Stimulated activated naive CD8-positive, alpha-beta T cell treated with anti-CD3 and anti-CD28 coated beads, Interleukin-15, Interleukin-2, amounts not matched to agents 100 U/mL and 50 U/mL, for 24 hours (primary cell): Measurements from ENCODE around the gene PAXIP1.
"Not testable (repeated sequence)": the region's sequence is repeated elsewhere in the genome, so short reads cannot be mapped to it uniquely, and the experiment has no call there.

ENCODE experiments used
- ATAC-seq: fragments of 150-1000 bp; cut with Tn5 transposase; one replicate; pipeline ENCODE4 v1.10.0; 2021
- DNase-seq: peaks from one replicate; pipeline ENCODE4 v3.0.0; 2021

Gene PAXIP1

GRCh38 chr7:155003092-155003375 lies at the start of gene PAXIP1:
TSS of gene PAXIP1 (minus strand) at chr7:155003124. CDS start at chr7:155002929, 195 bp downstream.
- ATAC-seq (peak; percentile 69), DNase-seq (no peak)

GRCh38 chr7:155051355-155051754 lies 48.4 kb upstream of the PAXIP1 start:
- ATAC-seq, result no peak
- DNase-seq, result no peak

DNA sequence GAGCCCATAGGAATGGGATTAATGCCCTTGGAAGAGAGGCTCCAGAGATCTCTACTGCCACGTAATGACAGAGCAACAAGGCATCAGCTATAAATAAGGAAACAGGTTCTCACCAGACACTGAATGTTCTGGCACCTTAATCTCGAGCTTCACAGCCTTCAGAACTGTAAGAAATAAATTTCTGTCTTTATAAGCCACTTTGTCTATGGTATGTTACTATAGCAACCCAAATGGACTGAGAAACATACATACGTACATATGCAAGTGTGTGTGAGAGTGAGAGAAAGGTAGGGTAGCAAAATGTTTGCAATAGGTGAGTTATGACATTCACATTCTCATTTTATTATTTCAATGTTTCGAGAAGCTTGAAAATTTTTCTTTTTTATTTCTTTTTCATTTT lies 45.1 kb upstream of the PAXIP1 start:
- no peak for DNase-seq
- no peak for ATAC-seq

- no peak for DNase-seq
- ATAC-seq, result no peak
Measured at GRCh38 chr7:155043756-155044155, 40.8 kb upstream of the PAXIP1 start.

GRCh38 chr7:155038335-155038734 lies 35.4 kb upstream of the PAXIP1 start:
- DNase-seq, result no peak
- ATAC-seq, result no peak

- ATAC-seq, DNase-seq: not testable (repeated sequence)
Measured at GRCh38 chr7:155034495-155034894, 31.6 kb upstream of the PAXIP1 start.

DNA sequence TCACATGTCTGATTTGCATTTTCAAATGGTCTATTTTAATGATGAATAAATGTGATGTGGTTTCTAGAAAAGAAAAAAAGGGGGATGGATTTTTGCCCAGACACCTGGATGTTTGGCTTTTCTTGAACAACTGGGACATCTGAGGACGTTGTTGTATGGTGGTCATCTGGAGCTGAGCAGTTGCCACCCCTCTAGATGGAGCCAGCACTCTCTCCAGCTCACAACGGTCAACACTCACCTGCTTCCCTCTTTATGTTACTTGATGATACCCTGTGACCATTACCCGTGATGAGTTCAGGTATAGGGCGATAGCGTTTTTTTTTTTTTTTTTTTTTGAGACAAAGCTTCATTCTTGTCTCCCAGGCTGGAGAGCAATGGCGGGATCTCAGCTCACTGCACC lies 30.1 kb upstream of the PAXIP1 start:
- no peak for ATAC-seq
- no peak for DNase-seq

- ATAC-seq (no peak), DNase-seq (no peak)
Measured at GRCh38 chr7:155027879-155028278, 25.0 kb upstream of the PAXIP1 start.

DNA sequence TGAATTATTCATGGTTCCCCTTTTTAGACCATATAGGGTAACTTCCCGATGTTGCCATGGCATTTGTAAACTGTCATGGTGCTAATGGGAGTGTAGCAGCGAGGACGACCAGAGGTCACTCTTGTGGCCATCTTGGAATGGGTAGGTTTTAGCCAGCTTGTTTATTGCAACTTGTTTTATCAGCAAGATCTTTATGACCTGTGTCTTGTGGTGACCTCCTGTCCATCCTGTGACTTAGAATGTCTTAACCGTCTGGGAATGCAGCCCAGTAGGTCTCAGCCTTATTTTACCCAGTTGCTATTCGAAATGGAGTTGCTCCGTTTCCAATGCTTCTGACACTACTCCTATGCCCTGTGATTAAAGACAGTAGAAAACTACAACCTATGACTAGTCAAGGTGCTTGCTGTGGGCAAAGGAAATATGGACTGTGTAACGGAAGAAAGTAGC lies 18.8 kb upstream of the PAXIP1 start:
- DNase-seq (no peak), ATAC-seq (no peak)

DNA sequence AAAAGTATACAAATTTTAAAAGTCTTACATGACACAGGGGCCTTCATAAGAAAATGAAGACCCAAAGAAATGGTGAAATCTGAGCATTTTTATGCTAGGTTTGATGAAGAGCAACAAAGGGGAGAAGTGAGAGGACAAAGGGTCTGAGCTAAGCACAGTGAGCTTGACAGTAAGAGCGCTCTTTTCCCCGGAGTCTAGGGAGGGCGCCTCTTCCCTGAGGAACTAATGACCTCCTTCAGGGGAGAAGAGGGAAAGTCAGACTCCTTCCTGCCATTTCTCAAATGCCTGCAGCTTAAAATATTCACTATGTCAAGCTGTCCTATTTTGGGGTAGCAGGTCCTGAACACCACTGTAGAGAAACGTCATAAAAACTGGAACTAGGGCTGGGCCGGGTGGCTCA lies 18.1 kb upstream of the PAXIP1 start:
- no peak for DNase-seq
- no peak for ATAC-seq

- ATAC-seq (no peak), DNase-seq (no peak)
Measured at GRCh38 chr7:155017834-155018233, 14.9 kb upstream of the PAXIP1 start.

GRCh38 chr7:155011086-155011485 lies 8.2 kb upstream of the PAXIP1 start:
- ATAC-seq (no peak), DNase-seq (no peak)

- ATAC-seq (no peak), DNase-seq (peak; percentile 26)
Measured at GRCh38 chr7:155009570-155010157, 6.7 kb upstream of the PAXIP1 start.

DNA sequence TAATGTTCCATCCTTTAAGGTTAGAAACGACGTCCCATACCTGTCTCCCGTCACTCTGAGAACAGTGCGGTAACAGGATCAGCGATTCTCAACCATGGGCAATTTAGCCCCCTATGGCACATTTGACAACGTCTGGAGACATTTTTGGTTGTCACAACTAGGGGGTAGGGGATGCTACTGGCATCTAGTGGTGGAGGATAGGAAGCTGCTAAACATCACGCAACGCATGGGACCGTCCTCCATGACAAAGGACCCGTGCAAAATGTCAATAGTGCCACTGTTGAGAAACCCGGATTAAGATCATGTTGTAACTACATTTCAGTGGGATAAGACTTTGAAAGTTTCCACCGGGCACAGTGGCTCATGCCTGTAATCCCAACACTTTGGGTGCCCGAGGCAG lies 5.0 kb upstream of the PAXIP1 start:
- DNase-seq (peak; percentile 15), ATAC-seq (no peak)

- ATAC-seq, result peak; percentile 78
- peak; percentile 88 for DNase-seq
Measured at GRCh38 chr7:155003376-155004214, 671 bp upstream of the PAXIP1 start.

- ATAC-seq (peak; percentile 37), DNase-seq (peak; percentile 57)
Measured at GRCh38 chr7:155002411-155003091, 373 bp downstream of the PAXIP1 start.

GRCh38 chr7:155001756-155002410 lies 1.0 kb downstream of the PAXIP1 start:
- DNase-seq (peak; percentile 28), ATAC-seq (no peak)

DNA sequence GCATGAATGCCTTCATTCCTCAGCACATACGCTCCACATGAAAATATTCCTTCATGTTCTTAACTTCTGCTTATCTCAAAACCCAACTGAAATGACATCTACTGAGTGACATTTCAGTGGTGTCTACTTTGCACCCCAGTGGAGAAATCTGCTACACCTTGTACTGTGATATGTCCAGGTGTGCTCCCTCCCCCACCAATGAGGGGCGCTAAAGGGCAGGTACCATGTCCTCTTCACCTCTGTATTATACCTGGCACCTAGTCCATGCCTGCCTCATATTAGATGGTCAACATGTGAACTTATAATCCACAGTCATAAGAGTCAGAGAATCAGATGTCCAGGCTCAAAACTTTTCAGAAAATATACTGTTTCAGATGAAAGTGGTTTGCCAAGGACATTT lies 2.1 kb downstream of the PAXIP1 start:
- ATAC-seq, result no peak

GRCh38 chr7:154998481-154998880 lies 4.4 kb downstream of the PAXIP1 start:
- ATAC-seq (no peak), DNase-seq (no peak)

More for the DNA sequence above, 2.1 kb downstream of the PAXIP1 start:
- DNase-seq, result peak; percentile 17

DNA sequence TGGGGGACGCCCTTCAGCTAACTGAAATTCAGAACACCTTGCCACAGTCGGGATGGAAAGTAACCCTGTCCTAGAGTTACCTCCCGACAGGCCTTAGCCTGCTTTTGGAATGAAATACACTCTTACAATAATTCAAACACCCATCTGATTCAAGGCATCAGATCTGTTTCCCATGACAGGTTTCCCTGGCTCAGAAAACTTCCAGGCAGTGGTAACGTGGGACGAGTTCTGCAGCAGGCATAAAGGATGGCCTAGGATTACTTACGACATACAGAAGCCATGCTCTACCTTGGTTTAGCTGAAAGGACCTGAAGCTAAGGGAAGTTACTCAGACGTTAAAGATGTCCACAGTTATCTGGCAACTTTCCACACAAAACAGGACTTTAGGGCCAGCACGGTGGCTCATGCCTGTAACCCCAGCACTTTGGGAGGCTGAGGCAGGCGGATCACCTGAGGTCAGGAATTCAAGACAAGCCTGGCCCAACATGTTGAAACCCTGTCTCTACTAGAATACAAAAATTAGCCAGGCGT lies 5.0 kb downstream of the PAXIP1 start:
- no peak for DNase-seq
- ATAC-seq, result no peak

DNA sequence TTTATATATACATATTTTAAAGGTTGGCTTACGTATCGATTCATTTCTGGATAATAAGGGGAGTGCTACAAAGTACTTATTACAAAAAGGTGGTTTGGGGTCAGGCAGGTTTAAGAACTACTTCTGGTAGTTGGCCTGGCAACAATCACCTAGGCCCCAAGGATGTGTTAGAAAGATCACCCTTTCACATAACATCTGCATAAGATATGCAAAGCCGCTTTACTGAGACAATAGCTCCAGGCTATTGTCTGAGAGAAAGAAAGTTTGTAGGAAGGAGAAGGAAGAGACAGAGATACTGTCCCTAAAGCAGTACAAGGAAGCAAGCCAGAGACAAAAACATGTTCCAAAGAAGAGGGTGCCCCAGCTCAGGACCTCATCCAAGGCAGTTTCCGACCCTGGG lies 6.2 kb downstream of the PAXIP1 start:
- DNase-seq (no peak), ATAC-seq (no peak)

DNA sequence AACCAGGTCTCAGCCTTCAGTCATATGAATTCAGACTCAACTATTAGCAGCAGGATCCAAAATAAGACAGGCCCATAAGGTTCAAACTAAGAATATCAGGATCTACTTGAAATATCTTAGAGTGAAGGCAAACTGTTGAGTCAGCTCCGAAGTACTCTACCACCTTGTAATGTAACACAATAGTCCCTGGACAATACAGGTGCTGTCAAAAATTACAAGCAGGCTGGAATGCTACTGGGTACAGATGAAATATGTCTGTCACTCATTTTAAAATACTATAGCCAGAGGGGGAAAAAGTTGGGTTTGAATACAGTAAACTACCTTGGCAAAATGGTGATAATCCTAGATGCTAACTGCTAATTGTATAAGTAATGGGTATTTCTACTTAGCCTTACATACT lies 6.8 kb downstream of the PAXIP1 start:
- ATAC-seq, result no peak

GRCh38 chr7:154994996-154995395 lies 7.9 kb downstream of the PAXIP1 start:
- no peak for ATAC-seq

More for the DNA sequence above, 6.8 kb downstream of the PAXIP1 start:
- DNase-seq, result no peak

More at GRCh38 chr7:154994996-154995395, 7.9 kb downstream of the PAXIP1 start:
- no peak for DNase-seq
